Panc1 (cell line): ENCODE results near the gene WNT7A. TPM values are rescaled to one million over a fixed set of nuclear protein-coding genes. Genes with fewer than 3 reads are reported as not detected.

Source experiments
- ATAC-seq: fragments of 200-7000 bp; cut with Tn5 transposase; 2 replicates; pipeline ENCODE4 v1.9.1; 2020; ENCODE audit warnings: mild to moderate bottlenecking, moderate library complexity
- BruUV-seq: library from RNA; stranded (reverse); fragments of 400-500 nt; replicated peaks from 2 replicates; lab custom pipeline; 2021; lab: Mats Ljungman, UMichigan
- CTCF ChIA-PET: fragments of 300-600 bp; sonication (Branson Sonifier 250); formaldehyde crosslinking; loops from one replicate; lab custom pipeline; 2022; ENCODE audit warnings: antibody characterized with exemption; lab: Charles Lee
- POLR2A ChIA-PET: fragments of 300-600 bp; sonication (Branson Sonifier 250); formaldehyde crosslinking; loops from one replicate; lab custom pipeline; 2022; ENCODE audit warnings: antibody characterized with exemption; lab: Charles Lee
- DNase-seq: peaks from one replicate; pipeline ENCODE4 v3.0.0-alpha.2; 2010; ENCODE audit warnings: low read depth, low spot score
- H3K27ac ChIP-seq: 2 replicates; pipeline ENCODE4 v1.5.1; 2011; ENCODE audit warnings: mild to moderate bottlenecking, low read length, inconsistent platforms
- H3K27me3 ChIP-seq: fragments of 200-500 bp; sonication (Bioruptor generic); 2 replicates; pipeline ENCODE4 v1.6.0; 2014; ENCODE audit warnings: low read length, inconsistent platforms; ENCODE audit not compliant: control insufficient read depth, insufficient read depth
- H3K36me3 ChIP-seq: fragments of 200-500 bp; sonication (Bioruptor generic); 2 replicates; pipeline ENCODE4 v1.5.1; 2014; ENCODE audit warnings: inconsistent platforms, mild to moderate bottlenecking, low read length, moderate library complexity; ENCODE audit not compliant: control insufficient read depth, insufficient read depth
- H3K4me1 ChIP-seq: 2 replicates; pipeline ENCODE4 v1.5.1; 2011; ENCODE audit warnings: inconsistent platforms, mild to moderate bottlenecking, low read length, moderate library complexity; ENCODE audit not compliant: control insufficient read depth, insufficient read depth
- H3K4me3 ChIP-seq, 2 experiments: 2 replicates each; pipeline ENCODE4 v1.5.1; 2011 to 2012; ENCODE audit warnings: low read depth in 2 of 2, low read length in 2 of 2, mild to moderate bottlenecking in 2 of 2, inconsistent platforms in 1 of 2, moderate library complexity in 1 of 2
- H3K9me3 ChIP-seq: fragments of 200-500 bp; sonication (Bioruptor generic); 2 replicates; pipeline ENCODE4 v1.5.1; 2014; ENCODE audit warnings: low read depth, mild to moderate bottlenecking, inconsistent platforms, low read length, moderate library complexity; ENCODE audit not compliant: control insufficient read depth, insufficient read depth
- POLR2AphosphoS5 ChIP-seq: IDR thresholded peaks from 2 replicates; pipeline ENCODE4 v1.6.1; 2012; ENCODE audit warnings: mild to moderate bottlenecking, low read depth, low read length, moderate library complexity
- SIN3A ChIP-seq: IDR thresholded peaks from 2 replicates; pipeline ENCODE4 v1.6.1; 2012; ENCODE audit warnings: low read depth, mild to moderate bottlenecking, low read length, moderate library complexity, borderline replicate concordance; ENCODE audit not compliant: insufficient read depth
- TCF7L2 ChIP-seq: IDR thresholded peaks from 2 replicates; pipeline ENCODE4 v1.6.1; 2011; ENCODE audit warnings: mild to moderate bottlenecking, low read depth, low read length, inconsistent platforms
- in situ Hi-C: cut with HindIII; loops from 2 replicates; pipeline ENCODE4 v1.10.0; 2016; ENCODE audit warnings: low sequenced_read_pairs, low pct_unique_long_range_greater_than_20kb
- intact Hi-C: fragments of 100-400 bp; cut with micrococcal nuclease; formaldehyde crosslinking; loops from one replicate; pipeline ENCODE4 v1.10.0; 2022; ENCODE audit not compliant: unreplicated experiment
- total RNA-seq: library from RNA; stranded (reverse); gene quantifications from one replicate; pipeline ENCODE4 v1.2.1, GENCODE V29; 2021; ENCODE audit not compliant: unreplicated experiment
- TF ChIP-seq, protein P1 (sequence below), 2 experiments: IDR thresholded peaks; 2 replicates each; pipeline ENCODE4 v1.6.1; 2011 to 2012; ENCODE audit warnings: low read depth in 2 of 2, control low read depth in 1 of 2, low read length in 1 of 2, mild to moderate bottlenecking in 1 of 2, moderate library complexity in 1 of 2; ENCODE audit not compliant: insufficient read depth in 1 of 2
- TF ChIP-seq, protein P2 (sequence below): fragments of 450-650 bp; IDR thresholded peaks from 2 replicates; pipeline ENCODE4 v1.5.1; 2017; ENCODE audit warnings: mild to moderate bottlenecking

WNT7A gene
- total RNA-seq, 1 experiment from 2014 or later = not detected

DNA sequence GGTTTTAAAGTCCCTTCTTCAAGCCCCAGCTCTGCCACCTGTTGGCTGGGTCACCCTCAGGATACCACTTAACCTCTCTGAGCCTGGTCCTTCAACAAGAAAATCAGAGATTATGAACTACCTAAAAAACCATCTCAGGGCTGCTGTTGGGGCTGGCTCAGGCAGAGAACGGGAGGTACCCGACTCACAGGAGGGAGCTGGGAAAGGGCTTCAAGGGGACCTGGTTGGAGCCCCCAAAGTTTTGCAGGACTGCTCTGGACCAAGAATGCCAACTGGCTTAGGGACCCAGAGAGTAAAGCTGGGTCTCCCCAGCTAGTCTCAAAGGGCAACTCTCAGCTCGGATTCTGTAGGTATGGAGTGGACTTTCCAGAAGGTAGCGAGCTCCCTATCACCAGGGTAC, 41.5 kb downstream of the WNT7A start:
- intact Hi-C loops (no loop called here), in situ Hi-C loops (no loop called here)
- no peak for DNase-seq
- Histone ChIP-seq H3K4me1 (no peaks in the 10 kb centered on the region), H3K4me3 (no peak overlapping the region), H3K9me3 (no peaks in the 10 kb centered on the region), H3K27ac (no peak overlapping the region), H3K27me3 (no peaks in the 10 kb centered on the region), H3K36me3 (no peaks in the 10 kb centered on the region)
- ATAC-seq = no peak
- no TSS peak for BruUV-seq
- ChIA-PET CTCF (interaction anchor here (0.5 kb wide), 1 partner anchor 899 kb away, joined by 8 read pairs; no protein-coding TSS in a partner anchor), POLR2A (no interaction called here)
- TF ChIP-seq, protein P1, sequence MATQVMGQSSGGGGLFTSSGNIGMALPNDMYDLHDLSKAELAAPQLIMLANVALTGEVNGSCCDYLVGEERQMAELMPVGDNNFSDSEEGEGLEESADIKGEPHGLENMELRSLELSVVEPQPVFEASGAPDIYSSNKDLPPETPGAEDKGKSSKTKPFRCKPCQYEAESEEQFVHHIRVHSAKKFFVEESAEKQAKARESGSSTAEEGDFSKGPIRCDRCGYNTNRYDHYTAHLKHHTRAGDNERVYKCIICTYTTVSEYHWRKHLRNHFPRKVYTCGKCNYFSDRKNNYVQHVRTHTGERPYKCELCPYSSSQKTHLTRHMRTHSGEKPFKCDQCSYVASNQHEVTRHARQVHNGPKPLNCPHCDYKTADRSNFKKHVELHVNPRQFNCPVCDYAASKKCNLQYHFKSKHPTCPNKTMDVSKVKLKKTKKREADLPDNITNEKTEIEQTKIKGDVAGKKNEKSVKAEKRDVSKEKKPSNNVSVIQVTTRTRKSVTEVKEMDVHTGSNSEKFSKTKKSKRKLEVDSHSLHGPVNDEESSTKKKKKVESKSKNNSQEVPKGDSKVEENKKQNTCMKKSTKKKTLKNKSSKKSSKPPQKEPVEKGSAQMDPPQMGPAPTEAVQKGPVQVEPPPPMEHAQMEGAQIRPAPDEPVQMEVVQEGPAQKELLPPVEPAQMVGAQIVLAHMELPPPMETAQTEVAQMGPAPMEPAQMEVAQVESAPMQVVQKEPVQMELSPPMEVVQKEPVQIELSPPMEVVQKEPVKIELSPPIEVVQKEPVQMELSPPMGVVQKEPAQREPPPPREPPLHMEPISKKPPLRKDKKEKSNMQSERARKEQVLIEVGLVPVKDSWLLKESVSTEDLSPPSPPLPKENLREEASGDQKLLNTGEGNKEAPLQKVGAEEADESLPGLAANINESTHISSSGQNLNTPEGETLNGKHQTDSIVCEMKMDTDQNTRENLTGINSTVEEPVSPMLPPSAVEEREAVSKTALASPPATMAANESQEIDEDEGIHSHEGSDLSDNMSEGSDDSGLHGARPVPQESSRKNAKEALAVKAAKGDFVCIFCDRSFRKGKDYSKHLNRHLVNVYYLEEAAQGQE (IDR thresholded peaks at IDR 0.05; ENCODE audit: insufficient read depth in 1 of 2, low read depth in 2 of 2, low read length in 1 of 2) = no peak
- TF ChIP-seq TCF7L2 (no peak), POLR2AphosphoS5 (no peak), SIN3A (no peak)
- TF ChIP-seq, protein P2, sequence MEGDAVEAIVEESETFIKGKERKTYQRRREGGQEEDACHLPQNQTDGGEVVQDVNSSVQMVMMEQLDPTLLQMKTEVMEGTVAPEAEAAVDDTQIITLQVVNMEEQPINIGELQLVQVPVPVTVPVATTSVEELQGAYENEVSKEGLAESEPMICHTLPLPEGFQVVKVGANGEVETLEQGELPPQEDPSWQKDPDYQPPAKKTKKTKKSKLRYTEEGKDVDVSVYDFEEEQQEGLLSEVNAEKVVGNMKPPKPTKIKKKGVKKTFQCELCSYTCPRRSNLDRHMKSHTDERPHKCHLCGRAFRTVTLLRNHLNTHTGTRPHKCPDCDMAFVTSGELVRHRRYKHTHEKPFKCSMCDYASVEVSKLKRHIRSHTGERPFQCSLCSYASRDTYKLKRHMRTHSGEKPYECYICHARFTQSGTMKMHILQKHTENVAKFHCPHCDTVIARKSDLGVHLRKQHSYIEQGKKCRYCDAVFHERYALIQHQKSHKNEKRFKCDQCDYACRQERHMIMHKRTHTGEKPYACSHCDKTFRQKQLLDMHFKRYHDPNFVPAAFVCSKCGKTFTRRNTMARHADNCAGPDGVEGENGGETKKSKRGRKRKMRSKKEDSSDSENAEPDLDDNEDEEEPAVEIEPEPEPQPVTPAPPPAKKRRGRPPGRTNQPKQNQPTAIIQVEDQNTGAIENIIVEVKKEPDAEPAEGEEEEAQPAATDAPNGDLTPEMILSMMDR = no peak

DNA sequence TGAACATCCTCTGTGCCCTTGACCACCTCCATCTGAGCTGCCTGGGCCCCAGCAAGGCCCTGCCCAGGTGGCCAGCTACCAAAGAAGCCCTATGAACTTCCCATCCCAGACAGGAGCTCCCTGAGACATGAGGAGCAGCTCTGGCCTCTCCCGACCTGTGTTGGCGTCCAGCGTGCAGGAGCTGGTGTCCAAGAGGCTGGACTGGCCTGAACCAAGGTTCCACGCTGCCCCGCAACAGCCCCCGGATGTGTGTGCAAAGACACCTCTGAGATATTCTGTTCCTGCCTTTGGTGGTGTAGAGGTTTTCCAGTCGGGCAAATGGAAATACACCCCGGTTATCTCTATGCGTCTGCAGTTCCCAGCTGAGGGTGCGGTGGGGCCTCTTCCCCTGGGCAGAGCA, 42.1 kb downstream of the WNT7A start:
- no peaks in the 10 kb centered on the region for H3K36me3 ChIP-seq

More for the DNA sequence above, 42.1 kb downstream of the WNT7A start:
- Histone ChIP-seq H3K9me3 (no peaks in the 10 kb centered on the region), H3K27ac (no peak overlapping the region), H3K27me3 (no peaks in the 10 kb centered on the region), H3K4me3 (no peak overlapping the region), H3K4me1 (no peaks in the 10 kb centered on the region)
- ATAC-seq = no peak
- no TSS peak for BruUV-seq
- DNase-seq = no peak
- intact Hi-C loops = no loop called here
- in situ Hi-C loops = no loop called here
- POLR2A ChIA-PET = no interaction called here
- CTCF ChIA-PET = no interaction called here
- TF ChIP-seq, protein P2 = no peak
- TF ChIP-seq TCF7L2 (no peak), POLR2AphosphoS5 (no peak), SIN3A (no peak)
- TF ChIP-seq, protein P1 (IDR thresholded peaks at IDR 0.05; ENCODE audit: insufficient read depth in 1 of 2, low read depth in 2 of 2, low read length in 1 of 2) = no peak
